ENCODE data around the gene MON1B. TPM values are rescaled to one million over a fixed set of nuclear protein-coding genes. Genes with fewer than 3 reads are reported as not detected.

MON1B gene
- total and polyA plus RNA-seq, 2 of the 13 experiments (the other 11 are each of a cell fraction or from before 2014, with no cell fraction given): 13.4 to 15.6 TPM

DNA sequence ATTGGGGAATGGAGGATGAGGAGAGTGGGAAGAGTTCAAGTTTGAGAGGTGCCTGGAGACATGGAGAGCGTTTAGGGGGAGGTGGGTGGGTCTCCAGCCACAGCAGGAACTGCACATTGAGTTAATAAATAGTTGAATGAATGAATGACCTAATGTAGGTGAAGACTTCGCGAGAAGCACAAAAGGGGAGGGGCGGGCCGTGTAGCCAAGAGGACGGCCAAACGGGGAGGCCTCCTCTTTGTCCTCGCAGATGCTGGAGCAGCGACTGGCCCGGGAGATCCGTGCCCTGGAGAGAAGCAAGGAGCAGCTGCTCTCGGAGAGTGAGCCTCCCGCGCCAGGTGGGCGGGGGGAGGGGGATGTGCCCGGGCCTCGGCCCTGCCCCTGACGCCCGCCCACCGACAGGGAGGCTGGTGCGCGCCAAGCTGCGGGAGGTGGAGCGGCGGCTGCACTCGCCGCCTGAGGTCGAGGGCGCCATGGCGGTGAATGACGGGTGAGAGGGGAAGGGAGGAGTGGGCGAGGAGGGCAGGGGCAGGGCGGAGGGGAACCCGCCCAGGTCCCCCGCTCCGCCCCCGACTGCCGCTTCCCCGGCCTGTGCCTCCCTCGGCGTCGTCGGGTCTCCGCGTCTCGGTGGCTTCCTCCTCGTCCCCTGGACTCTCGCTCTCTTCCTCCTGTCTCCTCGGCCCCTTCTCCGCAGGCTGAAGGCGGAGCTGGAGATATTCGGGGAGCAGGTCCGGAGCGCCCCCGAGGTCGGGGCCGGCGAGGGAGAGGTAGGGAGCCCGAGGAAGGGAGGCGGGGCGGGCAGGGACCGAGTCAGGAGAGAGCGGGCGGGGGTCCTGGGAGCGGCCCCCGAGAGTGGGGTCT, 21.1 kb downstream of the MON1B start (continued):
- TF ChIP-seq, protein P1, sequence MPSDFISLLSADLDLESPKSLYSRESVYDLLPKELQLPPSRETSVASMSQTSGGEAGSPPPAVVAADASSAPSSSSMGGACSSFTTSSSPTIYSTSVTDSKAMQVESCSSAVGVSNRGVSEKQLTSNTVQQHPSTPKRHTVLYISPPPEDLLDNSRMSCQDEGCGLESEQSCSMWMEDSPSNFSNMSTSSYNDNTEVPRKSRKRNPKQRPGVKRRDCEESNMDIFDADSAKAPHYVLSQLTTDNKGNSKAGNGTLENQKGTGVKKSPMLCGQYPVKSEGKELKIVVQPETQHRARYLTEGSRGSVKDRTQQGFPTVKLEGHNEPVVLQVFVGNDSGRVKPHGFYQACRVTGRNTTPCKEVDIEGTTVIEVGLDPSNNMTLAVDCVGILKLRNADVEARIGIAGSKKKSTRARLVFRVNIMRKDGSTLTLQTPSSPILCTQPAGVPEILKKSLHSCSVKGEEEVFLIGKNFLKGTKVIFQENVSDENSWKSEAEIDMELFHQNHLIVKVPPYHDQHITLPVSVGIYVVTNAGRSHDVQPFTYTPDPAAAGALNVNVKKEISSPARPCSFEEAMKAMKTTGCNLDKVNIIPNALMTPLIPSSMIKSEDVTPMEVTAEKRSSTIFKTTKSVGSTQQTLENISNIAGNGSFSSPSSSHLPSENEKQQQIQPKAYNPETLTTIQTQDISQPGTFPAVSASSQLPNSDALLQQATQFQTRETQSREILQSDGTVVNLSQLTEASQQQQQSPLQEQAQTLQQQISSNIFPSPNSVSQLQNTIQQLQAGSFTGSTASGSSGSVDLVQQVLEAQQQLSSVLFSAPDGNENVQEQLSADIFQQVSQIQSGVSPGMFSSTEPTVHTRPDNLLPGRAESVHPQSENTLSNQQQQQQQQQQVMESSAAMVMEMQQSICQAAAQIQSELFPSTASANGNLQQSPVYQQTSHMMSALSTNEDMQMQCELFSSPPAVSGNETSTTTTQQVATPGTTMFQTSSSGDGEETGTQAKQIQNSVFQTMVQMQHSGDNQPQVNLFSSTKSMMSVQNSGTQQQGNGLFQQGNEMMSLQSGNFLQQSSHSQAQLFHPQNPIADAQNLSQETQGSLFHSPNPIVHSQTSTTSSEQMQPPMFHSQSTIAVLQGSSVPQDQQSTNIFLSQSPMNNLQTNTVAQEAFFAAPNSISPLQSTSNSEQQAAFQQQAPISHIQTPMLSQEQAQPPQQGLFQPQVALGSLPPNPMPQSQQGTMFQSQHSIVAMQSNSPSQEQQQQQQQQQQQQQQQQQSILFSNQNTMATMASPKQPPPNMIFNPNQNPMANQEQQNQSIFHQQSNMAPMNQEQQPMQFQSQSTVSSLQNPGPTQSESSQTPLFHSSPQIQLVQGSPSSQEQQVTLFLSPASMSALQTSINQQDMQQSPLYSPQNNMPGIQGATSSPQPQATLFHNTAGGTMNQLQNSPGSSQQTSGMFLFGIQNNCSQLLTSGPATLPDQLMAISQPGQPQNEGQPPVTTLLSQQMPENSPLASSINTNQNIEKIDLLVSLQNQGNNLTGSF (CRISPR knock-in tag; IDR thresholded peaks at IDR 0.05): no peak
- TF ChIP-seq ZNF234 (CRISPR knock-in tag; conservative IDR thresholded peaks at IDR 0.05) (no peak), XRCC5 (optimal IDR thresholded peaks at IDR 0.05; ENCODE audit: low read length) (peak; percentile 16), RFXANK (CRISPR knock-in tag; IDR thresholded peaks at IDR 0.05) (no peak), MIXL1 (CRISPR knock-in tag; IDR thresholded peaks at IDR 0.05) (no peak), ZFP41 (CRISPR knock-in tag; IDR thresholded peaks at IDR 0.05; ENCODE audit: borderline replicate concordance) (no peak), MBD4 (IDR thresholded peaks at IDR 0.05; ENCODE audit: borderline replicate concordance, low read length) (no peak), RBAK (CRISPR knock-in tag; IDR thresholded peaks at IDR 0.05) (no peak), POLR2A (IDR thresholded peaks at IDR 0.05; ENCODE audit: insufficient read depth in 1 of 2, low read depth in 2 of 2, low read length in 2 of 2) (no peak), ZNF30 (CRISPR knock-in tag; IDR thresholded peaks at IDR 0.05) (no peak), ZNF674 (CRISPR knock-in tag; IDR thresholded peaks at IDR 0.05; ENCODE audit: low read depth) (no peak), NRL (CRISPR knock-in tag; IDR thresholded peaks at IDR 0.05; ENCODE audit: borderline replicate concordance) (peak; percentile 30; the same call in 1 of the 2 replicates), ARNT (IDR thresholded peaks at IDR 0.05) (no peak), ZNF652 (CRISPR knock-in tag; IDR thresholded peaks at IDR 0.05; ENCODE audit: borderline replicate concordance, low read depth) (no peak), ZFX (CRISPR knock-in tag; IDR thresholded peaks at IDR 0.05; ENCODE audit: low read depth) (peak; percentile 48), CHCHD3 (CRISPR knock-in tag; IDR thresholded peaks at IDR 0.05) (no peak), GATAD2A (CRISPR knock-in tag; IDR thresholded peaks at IDR 0.05) (no peak)
- TF ChIP-seq, protein P2, sequence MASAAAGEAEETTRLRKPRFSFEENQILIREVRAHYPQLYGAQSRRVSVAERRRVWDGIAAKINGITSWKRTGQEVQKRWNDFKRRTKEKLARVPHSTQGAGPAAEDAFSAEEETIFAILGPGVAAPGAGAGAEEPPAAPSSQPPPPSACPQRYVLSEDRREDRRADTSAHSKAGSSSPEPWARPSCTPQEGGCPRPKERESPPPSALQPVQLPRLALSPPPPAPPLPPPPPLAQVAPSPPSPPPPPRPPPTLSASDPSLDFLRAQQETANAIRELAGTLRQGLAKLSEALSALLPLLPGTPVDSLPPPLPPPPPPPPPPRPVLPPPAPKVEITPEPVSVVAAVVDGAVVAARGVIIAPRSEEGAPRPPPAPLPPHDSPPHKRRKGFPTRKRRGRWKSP (CRISPR knock-in tag; IDR thresholded peaks at IDR 0.05): 0 out of 2 replicates have a peak, but pooled peaks have one; percentile 35
- TF ChIP-seq, protein P3, sequence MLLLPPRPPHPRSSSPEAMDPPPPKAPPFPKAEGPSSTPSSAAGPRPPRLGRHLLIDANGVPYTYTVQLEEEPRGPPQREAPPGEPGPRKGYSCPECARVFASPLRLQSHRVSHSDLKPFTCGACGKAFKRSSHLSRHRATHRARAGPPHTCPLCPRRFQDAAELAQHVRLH (CRISPR knock-in tag; IDR thresholded peaks at IDR 0.05; ENCODE audit: borderline replicate concordance, low read depth): no peak
- TF ChIP-seq, protein P4, sequence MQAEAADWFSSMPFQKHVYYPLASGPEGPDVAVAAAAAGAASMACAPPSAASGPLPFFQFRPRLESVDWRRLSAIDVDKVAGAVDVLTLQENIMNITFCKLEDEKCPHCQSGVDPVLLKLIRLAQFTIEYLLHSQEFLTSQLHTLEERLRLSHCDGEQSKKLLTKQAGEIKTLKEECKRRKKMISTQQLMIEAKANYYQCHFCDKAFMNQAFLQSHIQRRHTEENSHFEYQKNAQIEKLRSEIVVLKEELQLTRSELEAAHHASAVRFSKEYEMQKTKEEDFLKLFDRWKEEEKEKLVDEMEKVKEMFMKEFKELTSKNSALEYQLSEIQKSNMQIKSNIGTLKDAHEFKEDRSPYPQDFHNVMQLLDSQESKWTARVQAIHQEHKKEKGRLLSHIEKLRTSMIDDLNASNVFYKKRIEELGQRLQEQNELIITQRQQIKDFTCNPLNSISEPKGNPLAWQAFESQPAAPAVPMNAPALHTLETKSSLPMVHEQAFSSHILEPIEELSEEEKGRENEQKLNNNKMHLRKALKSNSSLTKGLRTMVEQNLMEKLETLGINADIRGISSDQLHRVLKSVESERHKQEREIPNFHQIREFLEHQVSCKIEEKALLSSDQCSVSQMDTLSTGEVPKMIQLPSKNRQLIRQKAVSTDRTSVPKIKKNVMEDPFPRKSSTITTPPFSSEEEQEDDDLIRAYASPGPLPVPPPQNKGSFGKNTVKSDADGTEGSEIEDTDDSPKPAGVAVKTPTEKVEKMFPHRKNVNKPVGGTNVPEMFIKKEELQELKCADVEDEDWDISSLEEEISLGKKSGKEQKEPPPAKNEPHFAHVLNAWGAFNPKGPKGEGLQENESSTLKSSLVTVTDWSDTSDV (CRISPR knock-in tag; IDR thresholded peaks at IDR 0.05): peak; percentile 58; the same call in 1 of the 2 replicates
- TF ChIP-seq, protein P5, sequence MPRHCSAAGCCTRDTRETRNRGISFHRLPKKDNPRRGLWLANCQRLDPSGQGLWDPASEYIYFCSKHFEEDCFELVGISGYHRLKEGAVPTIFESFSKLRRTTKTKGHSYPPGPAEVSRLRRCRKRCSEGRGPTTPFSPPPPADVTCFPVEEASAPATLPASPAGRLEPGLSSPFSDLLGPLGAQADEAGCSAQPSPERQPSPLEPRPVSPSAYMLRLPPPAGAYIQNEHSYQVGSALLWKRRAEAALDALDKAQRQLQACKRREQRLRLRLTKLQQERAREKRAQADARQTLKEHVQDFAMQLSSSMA (CRISPR knock-in tag; IDR thresholded peaks at IDR 0.05): peak; percentile 48; the same call in 1 of the 2 replicates
